HEK293 (cell line): ENCODE data around the gene LPCAT1.

Experiments used
- CTCF ChIP-seq: fragments of 450-650 bp; formaldehyde crosslinking; IDR thresholded peaks from 2 replicates; pipeline ENCODE4 v1.5.1; 2016; ENCODE audit warnings: missing biosample characterization, missing genetic modification characterization
- EGR2 ChIP-seq: fragments of 450-650 bp; formaldehyde crosslinking; IDR thresholded peaks from 2 replicates; pipeline ENCODE4 v1.5.1; 2016; ENCODE audit warnings: low read depth, missing biosample characterization, missing genetic modification characterization
- GLI4 ChIP-seq: fragments of 450-650 bp; formaldehyde crosslinking; IDR thresholded peaks from 2 replicates; pipeline ENCODE4 v1.5.1; 2016; ENCODE audit warnings: missing biosample characterization, missing genetic modification characterization
- GLIS1 ChIP-seq: fragments of 450-650 bp; formaldehyde crosslinking; IDR thresholded peaks from 2 replicates; pipeline ENCODE4 v1.5.1; 2016; ENCODE audit warnings: missing biosample characterization, missing genetic modification characterization
- ZBTB17 ChIP-seq: fragments of 450-650 bp; formaldehyde crosslinking; IDR thresholded peaks from 2 replicates; pipeline ENCODE4 v1.5.1; 2016; ENCODE audit warnings: missing biosample characterization, missing genetic modification characterization
- ZBTB21 ChIP-seq: fragments of 450-650 bp; formaldehyde crosslinking; IDR thresholded peaks from 2 replicates; pipeline ENCODE4 v1.5.1; 2017; ENCODE audit warnings: missing biosample characterization, missing genetic modification characterization
- ZBTB7A ChIP-seq: fragments of 450-650 bp; formaldehyde crosslinking; IDR thresholded peaks from 2 replicates; pipeline ENCODE4 v1.5.1; 2016; ENCODE audit warnings: low read depth, missing biosample characterization, missing genetic modification characterization
- ZNF335 ChIP-seq: fragments of 450-650 bp; formaldehyde crosslinking; conservative IDR thresholded peaks from 2 replicates; pipeline ENCODE4 v1.5.1; 2016; ENCODE audit warnings: missing biosample characterization, missing genetic modification characterization
- ZNF449 ChIP-seq: fragments of 450-650 bp; formaldehyde crosslinking; IDR thresholded peaks from 2 replicates; pipeline ENCODE4 v1.5.1; 2017; ENCODE audit warnings: missing biosample characterization, mild to moderate bottlenecking, missing genetic modification characterization, moderate library complexity
- ZNF510 ChIP-seq: fragments of 450-650 bp; formaldehyde crosslinking; IDR thresholded peaks from 2 replicates; pipeline ENCODE4 v1.5.1; 2018; ENCODE audit warnings: mild to moderate bottlenecking, missing genetic modification characterization, missing biosample characterization; ENCODE audit not compliant: insufficient replicate concordance
- ZNF530 ChIP-seq: fragments of 450-650 bp; formaldehyde crosslinking; IDR thresholded peaks from 2 replicates; pipeline ENCODE4 v1.5.1; 2016; ENCODE audit warnings: low read depth, missing biosample characterization, missing genetic modification characterization
- ZNF600 ChIP-seq: fragments of 450-650 bp; formaldehyde crosslinking; IDR thresholded peaks from 2 replicates; pipeline ENCODE4 v1.5.1; 2016; ENCODE audit warnings: missing biosample characterization, missing genetic modification characterization
- ZNF645 ChIP-seq: fragments of 450-650 bp; formaldehyde crosslinking; IDR thresholded peaks from 2 replicates; pipeline ENCODE4; 2016; ENCODE audit warnings: missing biosample characterization, missing genetic modification characterization
- ZNF777 ChIP-seq: fragments of 450-650 bp; formaldehyde crosslinking; IDR thresholded peaks from 2 replicates; pipeline ENCODE4 v1.5.1; 2017; ENCODE audit warnings: missing biosample characterization, missing genetic modification characterization, borderline replicate concordance

GRCh38 chr5:1477341-1477740 lies 46.4 kb downstream of the LPCAT1 start:
- no peak for TF ChIP-seq GLI4 (tag by site-specific recombination)
- no peak for TF ChIP-seq ZNF530 (tag by site-specific recombination)
- no peak for TF ChIP-seq ZBTB7A (tag by site-specific recombination)
- no peak for TF ChIP-seq ZNF335
- no peak for TF ChIP-seq EGR2
- TF ChIP-seq ZNF645 (tag by site-specific recombination): no peak
- no peak for TF ChIP-seq CTCF (tag by site-specific recombination)
- no peak for TF ChIP-seq ZBTB21
- no peak for TF ChIP-seq GLIS1
- no peak for TF ChIP-seq ZNF449 (tag by site-specific recombination)
- no peak for TF ChIP-seq ZNF777 (tag by site-specific recombination)
- TF ChIP-seq ZNF600: no peak
- TF ChIP-seq ZNF510 (tag by site-specific recombination): no peak
- TF ChIP-seq ZBTB17 (tag by site-specific recombination): no peak
